HG03442 (cell line): ENCODE data around the gene TRMT5.

Experiments used
- ATAC-seq: cut with Tn5 transposase; IDR thresholded peaks from one replicate; pipeline ENCODE4 v1.9.1; 2021; ENCODE audit warnings: mild to moderate bottlenecking, moderate library complexity; ENCODE audit not compliant: unreplicated experiment

Gene TRMT5

GRCh38 chr14:60965402-60965801, 15.5 kb downstream of the TRMT5 start:
- ATAC-seq = no peak

GRCh38 chr14:60964904-60965303, 16.0 kb downstream of the TRMT5 start:
- ATAC-seq = no peak

- no peak for ATAC-seq
Measured at GRCh38 chr14:60963761-60964160, 17.1 kb downstream of the TRMT5 start.

GRCh38 chr14:60958146-60958545, 22.7 kb downstream of the TRMT5 start:
- no peak for ATAC-seq

- ATAC-seq = no peak
Measured at GRCh38 chr14:60956632-60957031, 24.2 kb downstream of the TRMT5 start.

GRCh38 chr14:60956202-60956601, 24.7 kb downstream of the TRMT5 start:
- no peak for ATAC-seq

- no peak for ATAC-seq
Measured at GRCh38 chr14:60951776-60952435, 29.0 kb downstream of the TRMT5 start.

GRCh38 chr14:60946773-60947172, 34.1 kb downstream of the TRMT5 start:
- ATAC-seq = no peak

GRCh38 chr14:60945984-60946383, 34.9 kb downstream of the TRMT5 start:
- no peak for ATAC-seq

GRCh38 chr14:60944204-60944603, 36.7 kb downstream of the TRMT5 start:
- no peak for ATAC-seq

- no peak for ATAC-seq
Measured at GRCh38 chr14:60943637-60944032, 37.2 kb downstream of the TRMT5 start.

GRCh38 chr14:60935319-60935718, 45.6 kb downstream of the TRMT5 start:
- ATAC-seq = no peak

- ATAC-seq = no peak
Measured at GRCh38 chr14:60933920-60934655, 46.8 kb downstream of the TRMT5 start.

- ATAC-seq = no peak
Measured at GRCh38 chr14:60931218-60931617, 49.7 kb downstream of the TRMT5 start.

GRCh38 chr14:60926002-60926401, 54.9 kb downstream of the TRMT5 start:
- peak; percentile 98 for ATAC-seq

- no peak for ATAC-seq
Measured at GRCh38 chr14:60925286-60925685, 55.6 kb downstream of the TRMT5 start.

GRCh38 chr14:60922050-60922449, 58.8 kb downstream of the TRMT5 start:
- ATAC-seq = no peak
